ENCODE measurements around the gene RPE. TPM values are rescaled to one million over a fixed set of nuclear protein-coding genes. Genes with fewer than 3 reads are reported as not detected.

Gene RPE
- total RNA-seq, 1 experiment from 2014 or later: 67.8 TPM

- Histone ChIP-seq H3K23me2 (ENCODE audit: insufficient read length, low read depth, low read length, poor library complexity, severe bottlenecking) (no peaks in the 10 kb centered on the region), H3K27me3 (ENCODE audit: insufficient read depth, low read length) (no peaks in the 10 kb centered on the region), H3K18ac (ENCODE audit: insufficient read length, low read depth, low read length) (no peak overlapping the region), H3K4me2 (ENCODE audit: insufficient read depth, insufficient read length, low read length) (no peak overlapping the region), H4K8ac (replicated peaks; ENCODE audit: insufficient read length, low read depth, low read length) (no peak overlapping the region), H4K20me1 (ENCODE audit: control insufficient read depth, insufficient read depth, insufficient read length) (no peaks in the 10 kb centered on the region), H3K56ac (ENCODE audit: insufficient read length, low read depth, low read length) (no peak overlapping the region), H4K5ac (ENCODE audit: insufficient read length, low read depth, low read length) (no peak overlapping the region), H4K91ac (ENCODE audit: insufficient read length, low read depth, low read length) (no peak overlapping the region), H2BK12ac (ENCODE audit: insufficient read length, low read depth, low read length) (no peak overlapping the region), H2AK5ac (ENCODE audit: insufficient read length, low read length) (no peak overlapping the region), H2BK20ac (ENCODE audit: low read depth, low read length, poor library complexity, severe bottlenecking) (no peak overlapping the region), H3K79me1 (ENCODE audit: insufficient read depth, low read depth, low read length, poor library complexity, severe bottlenecking) (no peaks in the 10 kb centered on the region), H3K27ac (ENCODE audit: insufficient read length, low read depth, low read length) (no peak overlapping the region), H3K9ac (ENCODE audit: extremely low read depth, insufficient read length, low read length) (no peak overlapping the region), H3K4ac (ENCODE audit: low read depth, low read length) (no peak overlapping the region), H2AFZ (ENCODE audit: low read length) (no peak overlapping the region), H3K9me3 (ENCODE audit: control insufficient read depth, low read depth, low read length) (no peaks in the 10 kb centered on the region), H3K79me2 (ENCODE audit: insufficient read depth, low read length) (no peaks in the 10 kb centered on the region), H3K23ac (ENCODE audit: insufficient read length, low read depth, low read length) (no peak overlapping the region), H3K14ac (ENCODE audit: insufficient read depth, low read length) (no peak overlapping the region), H3K4me1 (ENCODE audit: insufficient read depth, low read length) (no peaks in the 10 kb centered on the region), H2BK5ac (ENCODE audit: insufficient read length, low read length) (no peak overlapping the region), H2BK120ac (ENCODE audit: low read depth, low read length, poor library complexity, severe bottlenecking) (no peak overlapping the region), H2BK15ac (ENCODE audit: low read depth, low read length) (no peak overlapping the region), H3T11ph (ENCODE audit: low read length) (no peak overlapping the region)
- 0 out of 7 replicates have a peak overlapping the region, but pooled peaks of 1 of the 3 experiments have one; percentile 69 for H3K27ac Mint-ChIP-seq
- TF ChIP-seq CTCF (conservative IDR thresholded peaks at IDR 0.05): no peak
- peaks cover 8 to 10% of the 10 kb centered on the region in 2 experiments; a peak in 2 of 4 replicates for H3K4me1 Mint-ChIP-seq
- H3K9me3 Mint-ChIP-seq: peaks cover 12 to 16% of the 10 kb centered on the region in 2 experiments; a peak in 4 of 5 replicates
- H3K4me3 Mint-ChIP-seq: no peak overlapping the region
- WGBS (ENCODE audit: extremely low coverage, insufficient read length, low lambda C conversion rate): no CpG with 5 or more reads among the region's 2 CpGs
- H3K27me3 Mint-ChIP-seq (ENCODE audit: low read depth): no peaks in the 10 kb centered on the region
- H3K36me3 Mint-ChIP-seq (ENCODE audit: insufficient read depth in 1 of 3, low read depth in 3 of 3): peaks cover 8 to 22% (median 15%) of the 10 kb centered on the region in 3 experiments; a peak in 6 of 7 replicates
- no peak for DNase-seq
Observed at GRCh38 chr2:210046851-210047500, 44.5 kb downstream of the RPE start.

Measured in H9 (cell line).